HG02588 (cell line): Measurements from ENCODE around the gene COA8.
A peak's percentile ranks its signal among the peaks of the same experiment; 100 is the strongest.
"Not testable (repeated sequence)": the region's sequence is repeated elsewhere in the genome, so short reads cannot be mapped to it uniquely, and the experiment has no call there.

ENCODE experiments used
- ATAC-seq: cut with Tn5 transposase; IDR thresholded peaks from one replicate; pipeline ENCODE4 v1.9.1; 2021; ENCODE audit warnings: mild to moderate bottlenecking, moderate library complexity; ENCODE audit not compliant: unreplicated experiment

Gene COA8

DNA sequence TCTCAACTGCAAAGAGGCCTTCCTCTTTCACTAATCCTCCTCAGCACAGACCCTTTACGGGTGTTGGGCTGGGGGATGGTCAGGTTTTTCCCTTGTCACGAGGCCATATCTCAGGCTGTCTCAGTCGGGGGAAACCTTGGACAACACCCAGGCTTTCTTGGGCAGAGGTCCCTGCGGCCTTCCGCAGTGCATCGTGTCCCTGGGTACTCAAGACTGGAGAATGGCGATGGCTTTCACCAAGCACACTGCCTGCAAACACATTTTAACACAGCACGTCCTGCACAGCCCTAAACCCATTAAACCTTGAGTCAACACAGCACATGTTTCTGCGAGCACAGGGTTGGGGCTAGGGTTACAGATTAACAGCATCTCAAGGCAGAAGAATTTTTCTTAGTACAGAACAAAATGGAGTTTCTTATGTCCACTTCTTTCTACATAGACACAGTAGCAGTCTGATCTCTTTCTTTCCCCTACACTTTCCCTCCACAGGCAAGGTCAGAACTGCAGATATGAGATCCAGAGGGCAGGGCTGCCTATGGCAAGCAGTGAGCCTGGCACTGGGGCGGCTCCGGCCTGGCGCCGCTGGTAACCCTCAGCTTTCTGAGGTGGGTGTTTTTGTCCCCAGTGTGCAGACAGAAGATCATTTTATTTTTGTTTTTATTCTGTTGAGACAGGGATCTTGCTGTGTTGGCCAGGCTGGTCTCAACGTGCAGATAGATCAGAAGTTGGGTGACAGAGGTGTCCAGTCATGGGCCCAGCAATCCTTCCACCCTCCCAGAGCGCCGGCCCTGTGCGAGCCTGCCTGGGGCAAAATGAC is 37.1 kb upstream of the COA8 start:
- ATAC-seq = not testable (repeated sequence)

DNA sequence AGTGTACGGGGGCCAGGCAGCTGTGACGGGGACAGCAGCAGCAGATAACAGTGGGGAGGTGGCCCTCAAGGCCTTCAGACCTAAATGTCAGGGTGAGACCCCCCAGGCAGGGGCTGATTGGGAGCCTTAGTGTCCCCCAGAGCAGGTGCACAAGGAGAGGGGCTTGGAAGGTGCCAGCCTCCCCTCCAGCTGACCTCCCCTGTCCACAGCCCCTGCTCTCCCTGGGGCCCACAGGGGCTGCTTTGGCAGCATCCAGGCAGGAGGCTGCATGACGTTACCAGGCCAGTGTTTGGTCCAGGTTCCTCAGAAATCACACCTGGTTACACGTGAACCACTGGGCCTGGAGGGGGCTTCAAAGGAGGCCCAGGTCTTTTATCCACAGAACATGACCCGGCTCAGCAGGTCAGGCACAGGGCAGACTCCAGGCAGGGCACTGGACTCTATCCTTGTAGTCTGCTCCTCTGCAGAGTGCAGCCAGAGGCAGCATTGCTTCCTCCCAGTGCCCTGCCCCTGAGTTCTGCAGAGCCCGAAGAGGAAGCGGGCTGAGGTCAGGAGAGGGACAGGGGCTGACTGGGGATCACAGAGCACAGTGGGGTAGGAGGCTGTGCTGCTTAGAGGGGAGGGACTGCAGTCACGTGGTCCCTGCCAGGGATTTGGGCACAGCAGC is 36.4 kb upstream of the COA8 start:
- no peak for ATAC-seq

DNA sequence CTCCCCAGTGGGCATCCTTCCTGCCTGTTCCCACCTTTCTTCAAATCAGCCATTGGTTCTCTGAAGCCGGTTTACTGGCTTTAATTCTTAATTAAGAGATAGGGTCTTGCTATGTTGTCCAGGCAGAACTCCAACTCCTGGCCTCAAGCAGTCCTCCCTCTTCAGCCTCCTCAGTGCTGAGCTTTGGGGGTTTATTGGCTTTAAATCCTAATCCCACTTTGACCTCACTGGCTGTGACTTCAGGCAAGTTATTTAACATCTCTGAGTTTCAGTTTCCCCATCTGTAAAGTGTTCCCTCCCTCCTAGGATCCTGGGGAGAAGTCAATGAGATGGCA is 35.9 kb upstream of the COA8 start:
- ATAC-seq = no peak

DNA sequence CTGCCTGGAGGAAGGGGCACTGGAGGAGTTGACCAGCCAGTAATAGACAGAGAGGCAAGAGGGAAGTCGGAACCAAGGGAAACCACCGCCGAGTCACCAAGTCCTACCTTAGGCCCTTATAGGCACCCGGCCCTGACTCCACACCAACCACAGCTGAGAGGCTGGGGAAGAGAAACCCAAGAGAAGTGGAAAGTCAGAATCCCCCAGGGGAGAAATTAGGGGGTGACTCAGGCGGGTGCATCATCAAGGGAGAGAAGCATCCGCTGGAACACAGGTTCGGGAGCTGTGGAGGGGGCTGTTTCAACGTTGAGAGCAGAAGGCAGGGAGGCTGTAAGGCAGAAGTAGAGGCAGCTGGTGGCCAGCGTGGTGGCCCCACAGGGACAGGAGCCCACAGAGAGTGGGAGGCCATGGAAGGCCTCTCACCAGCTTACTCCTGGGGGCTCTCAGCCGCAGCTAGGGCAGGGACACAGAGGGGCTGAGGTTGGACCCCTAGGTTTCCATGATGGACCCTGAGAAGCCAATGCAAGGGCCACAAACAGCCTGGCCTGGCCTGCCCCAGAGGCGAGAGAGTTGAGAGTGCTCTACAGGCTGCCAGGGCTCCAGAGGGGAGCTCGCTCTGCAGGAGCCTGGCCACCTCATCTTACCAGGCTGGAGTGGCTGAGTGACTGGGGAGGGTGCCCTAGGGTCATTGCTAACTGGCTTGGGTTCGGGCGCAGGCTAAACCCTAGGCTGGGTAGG is 35.2 kb upstream of the COA8 start:
- peak; percentile 46 for ATAC-seq

DNA sequence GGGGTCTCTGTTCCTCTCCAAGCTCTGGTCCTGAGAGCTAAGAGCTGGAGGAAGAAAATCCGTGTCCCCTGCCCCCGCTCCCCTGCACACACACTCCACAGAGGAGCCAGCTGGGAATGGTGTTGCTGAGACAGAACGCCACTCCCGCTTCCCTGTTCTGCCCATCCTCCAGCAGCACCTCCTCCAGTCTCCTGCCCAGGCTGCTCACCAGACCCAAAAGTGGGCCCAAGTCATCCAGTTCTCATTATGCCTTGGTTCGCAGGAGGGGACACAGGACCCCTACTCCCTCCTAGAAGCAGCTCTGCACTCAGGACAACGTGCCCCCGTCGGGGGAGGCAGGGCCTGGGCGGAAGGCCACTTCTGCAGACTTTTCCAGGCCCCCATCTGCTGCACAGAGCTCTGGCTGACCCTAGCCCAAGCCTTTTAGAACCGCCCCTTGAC is 34.6 kb upstream of the COA8 start:
- no peak for ATAC-seq

DNA sequence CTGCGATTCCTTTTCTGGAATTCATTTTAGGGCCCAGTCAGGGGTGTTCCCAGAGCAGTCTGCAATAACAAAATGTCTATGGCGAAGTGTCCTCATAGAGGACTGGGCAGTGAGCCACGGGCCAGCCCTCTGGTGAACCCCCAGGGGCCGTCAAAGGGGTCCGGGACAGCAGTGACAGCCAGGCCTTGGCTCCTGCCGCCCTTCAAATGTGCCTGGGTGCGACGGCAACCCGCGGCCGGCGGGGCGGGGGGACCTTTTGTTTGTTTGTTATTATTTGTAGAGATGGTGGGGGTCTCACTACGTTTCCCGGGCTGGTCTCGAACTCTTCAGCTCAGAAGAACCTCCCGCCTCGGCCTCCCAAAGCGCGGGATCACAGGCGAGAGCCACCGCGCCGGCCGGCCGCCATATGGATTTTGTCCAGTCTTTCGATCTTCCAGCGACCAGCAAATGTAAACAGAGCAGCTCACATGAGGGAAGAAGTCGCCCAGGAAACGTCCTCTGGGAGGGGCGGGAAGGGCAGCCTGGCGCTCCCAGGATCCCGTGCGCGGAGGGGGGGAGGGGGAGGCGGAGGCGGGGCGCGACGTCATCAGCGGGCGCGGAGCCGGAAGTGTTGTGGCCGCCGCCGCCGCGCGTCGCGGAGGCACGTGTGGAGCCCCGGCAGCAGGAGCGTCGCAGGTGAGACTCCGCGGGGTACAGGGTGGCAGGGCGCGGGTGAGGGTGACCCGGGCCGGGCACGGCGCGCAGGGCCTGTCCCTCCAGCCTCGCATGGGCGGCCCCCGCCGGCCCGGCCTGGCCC is 34.0 kb upstream of the COA8 start, which contains the start of gene TRMT61A:
TRMT61A (plus strand) TSS at position 610 of the 796 bp plus-strand sequence. CDS start 783 bp downstream, outside the sequence.
- ATAC-seq = peak; percentile 45

DNA sequence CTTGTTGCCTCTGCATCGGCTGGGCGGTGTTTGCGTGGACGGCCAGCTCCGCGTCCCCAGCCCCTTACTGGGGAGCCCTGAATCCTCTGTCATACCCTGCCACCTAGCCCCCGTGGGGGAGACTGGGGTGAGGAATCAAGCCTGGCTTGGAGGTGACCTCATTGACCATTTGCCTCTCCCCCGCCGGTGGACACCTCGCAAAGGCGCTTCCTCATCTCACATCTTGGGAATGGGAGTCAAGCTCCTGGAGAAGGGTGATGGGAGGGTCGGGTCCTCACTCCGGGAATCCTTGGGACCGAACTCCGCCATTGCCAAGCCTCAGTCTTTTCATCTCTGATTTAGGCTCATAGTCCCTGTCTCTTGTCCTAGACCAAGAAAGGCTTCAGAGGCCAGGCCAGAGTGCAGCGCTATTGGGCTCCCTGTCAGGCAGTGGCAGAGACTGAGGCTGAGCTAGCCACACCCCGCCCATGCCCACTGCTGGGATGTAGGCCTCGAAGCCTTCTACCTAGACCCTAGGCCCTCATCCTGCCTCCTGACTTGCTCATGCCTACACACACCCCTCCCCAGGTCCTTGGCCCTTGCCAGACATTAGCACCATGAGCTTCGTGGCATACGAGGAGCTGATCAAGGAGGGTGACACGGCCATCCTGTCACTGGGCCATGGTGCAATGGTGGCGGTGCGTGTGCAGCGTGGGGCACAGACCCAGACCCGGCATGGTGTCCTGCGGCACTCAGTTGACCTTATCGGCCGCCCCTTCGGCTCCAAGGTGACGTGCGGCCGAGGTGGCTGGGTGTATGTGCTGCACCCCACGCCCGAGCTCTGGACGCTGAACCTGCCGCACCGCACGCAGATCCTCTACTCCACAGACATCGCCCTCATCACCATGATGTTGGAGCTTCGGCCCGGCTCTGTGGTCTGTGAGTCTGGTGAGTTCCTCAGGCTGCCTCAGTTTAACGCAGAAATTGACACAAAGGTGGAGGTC is 33.1 kb upstream of the COA8 start:
- no peak for ATAC-seq

GRCh38 chr14:103530390-103530789 is 32.4 kb upstream of the COA8 start:
- no peak for ATAC-seq

- ATAC-seq = no peak
Measured at GRCh38 chr14:103530831-103531230, 31.9 kb upstream of the COA8 start.

- ATAC-seq = no peak
Measured at GRCh38 chr14:103531421-103532215, 31.1 kb upstream of the COA8 start.

DNA sequence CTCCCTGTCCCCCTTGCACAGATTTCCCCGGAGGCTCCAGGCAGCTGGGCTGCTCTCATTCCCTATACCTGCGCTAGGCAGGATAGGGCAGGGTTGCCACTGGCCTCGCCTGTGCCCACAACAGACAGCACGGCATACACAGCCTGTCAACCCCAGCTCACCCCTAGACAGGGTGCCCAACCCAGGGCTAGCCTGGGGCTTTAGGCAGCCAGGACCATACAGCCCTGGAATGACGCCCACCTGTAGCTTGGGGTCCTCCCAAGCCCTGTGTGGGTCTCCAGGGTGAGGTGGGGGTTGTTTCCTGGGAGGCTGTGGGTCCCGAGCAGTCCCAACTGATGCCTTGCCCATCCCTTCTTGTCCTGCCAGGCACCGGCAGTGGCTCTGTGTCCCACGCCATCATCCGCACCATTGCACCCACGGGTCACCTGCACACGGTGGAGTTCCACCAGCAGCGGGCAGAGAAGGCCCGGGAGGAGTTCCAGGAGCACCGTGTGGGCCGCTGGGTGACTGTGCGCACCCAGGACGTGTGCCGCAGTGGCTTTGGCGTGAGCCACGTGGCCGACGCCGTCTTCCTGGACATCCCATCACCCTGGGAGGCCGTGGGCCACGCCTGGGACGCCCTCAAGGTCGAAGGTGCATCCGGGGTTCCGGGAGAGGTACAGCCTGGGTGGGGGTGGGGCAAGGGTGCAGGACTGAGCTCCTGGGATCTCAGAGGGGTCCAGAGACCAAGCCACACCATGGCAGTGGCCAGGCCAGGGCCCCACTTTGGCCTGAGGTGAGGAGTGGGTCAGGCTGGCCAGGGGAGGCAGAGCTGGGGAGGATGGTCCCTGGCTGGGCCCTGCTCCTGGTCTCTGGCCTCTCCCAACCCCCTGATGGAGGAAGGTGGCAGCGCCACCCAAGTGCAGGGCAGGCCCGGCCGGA is 30.3 kb upstream of the COA8 start:
- ATAC-seq = no peak

DNA sequence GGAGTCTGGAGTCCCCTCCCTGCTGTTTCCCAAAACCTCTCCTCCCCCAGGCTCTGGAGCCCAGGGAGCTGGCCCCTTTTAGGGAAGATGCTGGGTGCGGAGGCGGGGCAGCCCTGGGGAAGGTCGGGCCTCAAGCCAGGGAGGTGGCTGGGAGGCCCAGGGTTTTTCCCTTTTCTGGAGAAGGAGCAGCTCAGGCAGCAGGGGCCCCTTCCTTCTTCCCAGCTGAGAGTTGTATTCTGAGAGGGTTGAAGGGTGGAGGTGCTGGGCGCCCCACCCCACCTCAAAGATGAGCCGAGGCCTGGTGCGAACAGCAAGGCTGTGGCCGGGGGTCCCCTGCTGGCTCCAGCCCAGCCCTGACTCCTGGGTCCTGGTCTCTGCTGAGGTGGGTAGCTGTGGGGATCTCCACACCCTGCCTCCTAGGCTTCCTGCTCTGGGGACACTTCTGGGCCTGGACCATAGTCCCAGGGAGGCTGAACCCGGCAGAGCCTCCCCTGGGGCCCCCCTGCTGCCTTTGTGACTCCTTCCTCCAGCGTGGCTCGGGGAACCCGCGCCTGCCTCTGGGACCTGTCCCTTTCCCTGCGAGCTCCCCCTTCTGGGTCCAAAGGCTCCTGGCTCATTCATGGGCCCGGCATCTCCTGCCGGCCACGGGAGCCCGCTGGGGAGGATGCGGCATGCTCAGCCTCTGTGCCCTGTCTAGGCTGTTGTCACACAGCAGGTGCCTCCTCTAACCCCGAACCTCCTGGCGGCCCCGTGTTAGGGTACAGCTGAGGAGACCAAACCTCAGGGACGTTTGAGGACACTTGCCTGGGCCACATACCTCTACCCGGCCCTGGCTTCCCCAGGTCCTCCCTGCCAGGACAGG is 29.4 kb upstream of the COA8 start:
- ATAC-seq = no peak

DNA sequence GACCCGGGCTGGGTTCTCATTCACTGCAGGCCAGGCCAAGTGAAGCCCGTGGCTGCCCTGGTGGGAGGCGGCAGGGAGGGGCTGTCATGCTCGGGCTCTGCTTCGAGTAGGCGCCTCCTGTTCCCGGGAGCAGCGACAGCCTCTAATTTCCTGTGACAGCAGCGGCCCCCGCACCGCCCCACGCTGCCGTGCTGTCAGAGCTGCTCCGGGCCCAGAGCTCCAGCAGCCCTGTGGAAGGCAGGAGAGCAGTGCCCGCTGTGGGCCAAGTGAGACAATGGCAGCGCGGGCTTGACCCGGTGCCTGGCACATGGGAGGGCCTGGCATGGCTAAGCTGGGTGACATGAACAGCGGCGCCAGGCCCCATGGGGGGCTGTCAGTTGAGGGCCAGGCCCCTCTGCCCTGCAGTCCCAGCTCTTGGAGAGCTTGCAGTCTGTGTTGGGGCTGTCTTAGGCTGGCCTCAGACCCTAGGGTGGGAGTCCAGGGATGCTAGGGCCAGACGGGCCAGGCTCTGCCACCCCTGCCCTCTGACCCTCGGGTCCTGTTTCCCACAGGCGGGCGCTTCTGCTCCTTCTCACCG is 28.7 kb upstream of the COA8 start:
- no peak for ATAC-seq

DNA sequence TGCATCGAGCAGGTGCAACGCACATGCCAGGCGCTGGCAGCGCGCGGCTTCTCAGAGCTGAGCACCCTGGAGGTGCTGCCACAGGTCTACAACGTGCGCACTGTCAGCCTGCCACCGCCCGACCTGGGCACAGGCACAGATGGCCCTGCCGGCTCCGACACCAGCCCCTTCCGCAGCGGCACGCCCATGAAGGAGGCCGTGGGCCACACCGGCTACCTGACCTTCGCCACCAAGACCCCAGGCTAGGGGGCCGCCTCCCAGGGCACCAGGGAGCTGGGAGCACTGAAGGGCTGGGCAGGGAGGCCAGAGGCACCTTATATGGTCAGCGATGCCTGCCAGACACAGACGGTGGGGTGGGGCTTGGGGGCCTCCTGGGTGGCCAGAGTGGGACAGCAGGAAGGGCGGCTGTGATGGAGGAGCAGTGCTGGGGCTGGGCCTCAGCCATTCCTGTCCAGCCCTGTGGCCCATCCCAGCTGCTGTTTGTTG is 28.1 kb upstream of the COA8 start:
- no peak for ATAC-seq

DNA sequence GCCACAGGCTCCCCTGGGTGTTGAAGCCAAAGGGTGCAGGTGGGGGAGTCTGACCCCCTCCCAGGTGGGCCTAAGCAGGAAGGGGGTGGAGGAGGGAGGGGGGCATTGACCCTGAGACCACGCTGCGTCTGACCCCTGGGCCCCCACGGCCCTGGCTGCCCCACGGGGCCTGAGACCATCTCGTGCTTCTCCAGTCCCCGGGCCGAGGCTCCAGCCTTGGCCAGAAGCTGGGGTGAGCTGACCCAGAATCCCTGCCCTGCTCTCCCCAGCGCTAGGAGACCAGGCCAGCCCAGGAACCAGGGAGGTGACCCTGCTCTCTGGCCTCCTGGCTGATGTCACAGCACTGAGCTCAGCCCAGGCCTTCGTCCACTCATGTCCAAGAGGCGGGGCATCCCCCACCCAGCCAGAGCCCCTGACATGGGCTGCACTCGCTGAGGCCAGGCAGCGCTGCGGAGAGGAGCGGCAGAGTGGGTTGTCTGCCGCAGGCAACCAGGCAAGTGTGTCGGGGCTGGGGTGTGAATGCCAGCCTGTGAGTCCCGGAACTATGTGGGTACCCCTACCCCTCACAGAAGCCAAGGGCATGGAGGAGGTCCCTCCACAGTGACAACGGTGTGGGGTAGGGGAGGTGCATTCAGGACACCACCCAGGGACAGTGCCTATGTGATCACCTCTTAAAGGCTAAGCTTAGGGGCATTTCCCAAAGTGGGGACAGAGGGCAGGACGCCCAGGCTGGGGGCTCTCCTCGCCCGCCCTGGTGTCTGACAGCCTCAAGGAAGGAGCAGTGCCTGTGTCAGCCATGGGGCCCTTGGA is 27.5 kb upstream of the COA8 start:
- ATAC-seq = no peak
